HL-60 (cell line): Measurements from ENCODE around the gene UQCR11.

ENCODE experiments used
- GABPA ChIP-seq: IDR thresholded peaks from 2 replicates; pipeline ENCODE4 v1.6.1; 2012; ENCODE audit warnings: low read depth
- TF ChIP-seq, protein P1 (sequence below): IDR thresholded peaks from one replicate; pipeline ENCODE4 v1.5.1; 2011; ENCODE audit warnings: low read length, control low read depth, inconsistent platforms; ENCODE audit not compliant: insufficient read depth

GRCh38 chr19:1574354-1575136, 30.7 kb downstream of the UQCR11 start:
- TF ChIP-seq, protein P1, sequence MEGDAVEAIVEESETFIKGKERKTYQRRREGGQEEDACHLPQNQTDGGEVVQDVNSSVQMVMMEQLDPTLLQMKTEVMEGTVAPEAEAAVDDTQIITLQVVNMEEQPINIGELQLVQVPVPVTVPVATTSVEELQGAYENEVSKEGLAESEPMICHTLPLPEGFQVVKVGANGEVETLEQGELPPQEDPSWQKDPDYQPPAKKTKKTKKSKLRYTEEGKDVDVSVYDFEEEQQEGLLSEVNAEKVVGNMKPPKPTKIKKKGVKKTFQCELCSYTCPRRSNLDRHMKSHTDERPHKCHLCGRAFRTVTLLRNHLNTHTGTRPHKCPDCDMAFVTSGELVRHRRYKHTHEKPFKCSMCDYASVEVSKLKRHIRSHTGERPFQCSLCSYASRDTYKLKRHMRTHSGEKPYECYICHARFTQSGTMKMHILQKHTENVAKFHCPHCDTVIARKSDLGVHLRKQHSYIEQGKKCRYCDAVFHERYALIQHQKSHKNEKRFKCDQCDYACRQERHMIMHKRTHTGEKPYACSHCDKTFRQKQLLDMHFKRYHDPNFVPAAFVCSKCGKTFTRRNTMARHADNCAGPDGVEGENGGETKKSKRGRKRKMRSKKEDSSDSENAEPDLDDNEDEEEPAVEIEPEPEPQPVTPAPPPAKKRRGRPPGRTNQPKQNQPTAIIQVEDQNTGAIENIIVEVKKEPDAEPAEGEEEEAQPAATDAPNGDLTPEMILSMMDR: no peak
- no peak for TF ChIP-seq GABPA
